Glomerular visceral epithelial cell (primary cell): Measurements from ENCODE around the gene FCHSD2.
"Not testable (repeated sequence)": the region's sequence is repeated elsewhere in the genome, so short reads cannot be mapped to it uniquely, and the experiment has no call there.

ENCODE experiments used
- DNase-seq: peaks from one replicate; pipeline ENCODE4 v3.0.0-alpha.2; 2016; ENCODE audit errors: extremely low spot score

Gene FCHSD2

DNA sequence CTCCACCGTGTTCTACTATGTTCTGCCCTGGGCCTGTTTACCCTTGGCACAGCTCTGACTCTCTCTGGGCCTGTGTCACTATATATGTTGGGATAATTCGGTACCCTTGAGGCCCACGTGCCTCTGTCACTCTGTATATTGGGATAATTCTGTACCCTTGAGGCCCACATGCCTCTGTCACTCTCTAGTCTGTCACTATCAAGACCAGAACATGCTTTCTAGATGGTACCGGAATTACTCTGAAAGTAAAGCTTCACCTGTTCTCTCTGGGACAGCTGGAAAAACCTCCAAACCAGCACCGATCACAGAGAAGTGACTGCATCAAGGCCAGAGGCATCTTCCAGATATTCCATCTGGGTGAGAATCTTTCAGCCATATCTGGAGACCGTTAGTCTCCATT, 9.3 kb upstream of the FCHSD2 start:
- no peak for DNase-seq

DNA sequence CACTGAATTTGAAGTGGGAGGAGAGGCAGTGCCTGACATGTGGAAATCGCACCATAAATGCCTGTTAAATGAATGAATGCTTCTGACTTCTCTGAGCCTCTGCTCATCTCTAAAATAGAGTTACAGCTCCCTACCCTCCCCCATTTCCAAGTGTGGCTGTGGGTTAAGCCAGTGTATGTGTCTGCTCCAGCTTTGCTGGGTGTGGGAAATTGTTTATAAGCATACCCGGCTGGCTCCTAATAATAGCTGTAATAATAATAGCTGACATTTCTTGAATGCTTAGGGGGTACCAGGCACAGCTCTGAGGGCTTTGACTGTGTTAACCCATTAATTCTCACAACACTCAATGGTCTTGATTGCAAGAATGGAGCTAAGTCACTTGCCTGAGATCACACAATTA, 7.0 kb upstream of the FCHSD2 start:
- no peak for DNase-seq

- DNase-seq = peak; percentile 70
Observed at GRCh38 chr11:73147771-73148681, 5.9 kb upstream of the FCHSD2 start.

GRCh38 chr11:73145986-73146575, 4.0 kb upstream of the FCHSD2 start:
- no peak for DNase-seq

DNA sequence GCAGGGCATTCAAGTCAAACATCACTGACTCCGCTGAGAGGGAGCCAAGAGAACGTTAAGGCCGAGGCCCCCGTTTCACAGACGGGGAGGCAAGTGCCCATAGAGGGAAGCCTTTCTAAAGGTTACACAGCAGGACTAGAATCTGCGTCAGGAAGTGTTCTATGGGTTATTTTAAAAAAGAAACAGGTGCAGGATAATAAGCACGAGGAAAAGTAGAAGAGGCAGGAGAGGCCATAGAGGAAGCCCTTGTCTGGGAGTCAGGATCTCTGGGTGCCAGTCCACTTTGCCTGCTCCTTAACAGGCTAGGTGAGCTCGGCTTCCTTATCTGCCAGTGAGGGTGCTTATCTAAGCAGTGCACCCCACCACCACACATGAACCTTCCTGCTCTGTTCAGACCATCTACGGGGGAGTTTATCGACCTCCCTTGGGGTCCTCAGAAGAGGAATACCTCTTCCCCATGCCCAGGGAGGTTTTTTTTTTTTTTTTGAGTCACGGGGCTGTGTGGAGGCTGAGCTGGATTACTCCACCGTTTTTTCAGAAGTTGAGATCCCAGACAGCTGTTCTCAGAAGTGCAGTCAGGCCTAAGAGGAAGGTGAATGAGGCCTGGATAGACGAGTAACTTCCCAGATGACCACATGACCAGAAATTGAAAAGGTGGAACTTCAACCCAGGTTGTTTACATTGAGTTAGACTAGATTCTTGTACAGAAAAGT, 1.2 kb upstream of the FCHSD2 start:
- DNase-seq = peak; percentile 66

- DNase-seq = peak; percentile 74
Observed at GRCh38 chr11:73141309-73142127, 600 bp downstream of the FCHSD2 start.

DNA sequence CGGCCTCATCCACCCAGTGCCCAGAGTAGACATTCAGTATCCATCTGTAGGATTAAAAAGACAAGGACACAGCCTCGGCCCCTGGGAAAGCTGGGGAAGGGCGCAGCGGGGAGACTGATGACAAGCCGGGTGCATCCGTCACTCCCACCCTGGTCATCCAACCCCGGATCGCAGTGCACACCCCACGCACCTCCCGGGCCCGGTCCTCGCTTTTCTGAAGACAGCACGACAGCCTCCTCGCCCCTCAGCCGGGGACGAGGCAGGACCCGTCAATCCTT, 1.1 kb downstream of the FCHSD2 start:
- peak; percentile 11 for DNase-seq

DNA sequence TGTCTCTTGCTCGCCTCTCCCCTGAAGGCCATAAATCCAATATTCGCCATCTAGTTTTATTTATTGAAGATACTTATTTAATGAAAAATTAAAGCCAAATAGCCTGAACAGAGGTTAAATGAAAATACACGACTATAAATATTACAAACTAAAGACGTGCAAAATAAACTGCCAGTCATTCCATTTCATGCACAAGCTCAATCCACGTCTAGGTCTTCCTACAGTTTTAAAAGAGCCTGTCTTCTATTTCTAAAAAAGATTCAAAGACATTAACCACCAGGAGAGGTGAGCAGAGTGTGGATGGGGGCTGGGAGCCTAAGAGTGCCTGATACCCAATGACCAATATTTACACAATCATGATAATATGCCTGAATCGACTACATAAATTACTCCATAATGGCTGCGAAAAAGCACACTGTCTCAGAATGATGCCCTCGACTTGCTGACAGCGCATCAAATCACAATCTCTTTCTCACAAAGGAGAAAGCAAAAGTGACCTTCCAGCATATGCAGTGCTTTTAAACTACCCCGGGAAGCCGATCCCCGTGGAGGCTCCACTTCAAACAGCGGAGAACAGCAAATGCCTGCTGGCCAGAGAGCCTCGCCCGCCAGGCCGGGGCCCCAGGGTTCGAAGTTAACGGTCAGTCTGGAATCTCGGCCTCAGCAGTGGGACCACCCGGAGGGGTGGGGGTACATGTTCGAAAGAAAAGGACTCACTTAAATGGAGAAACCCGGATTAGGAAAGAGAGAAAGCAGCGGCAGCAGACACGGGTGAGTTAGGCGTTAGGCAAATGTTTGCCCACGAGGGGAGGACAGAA, 1.7 kb downstream of the FCHSD2 start:
- DNase-seq = peak; percentile 34

DNA sequence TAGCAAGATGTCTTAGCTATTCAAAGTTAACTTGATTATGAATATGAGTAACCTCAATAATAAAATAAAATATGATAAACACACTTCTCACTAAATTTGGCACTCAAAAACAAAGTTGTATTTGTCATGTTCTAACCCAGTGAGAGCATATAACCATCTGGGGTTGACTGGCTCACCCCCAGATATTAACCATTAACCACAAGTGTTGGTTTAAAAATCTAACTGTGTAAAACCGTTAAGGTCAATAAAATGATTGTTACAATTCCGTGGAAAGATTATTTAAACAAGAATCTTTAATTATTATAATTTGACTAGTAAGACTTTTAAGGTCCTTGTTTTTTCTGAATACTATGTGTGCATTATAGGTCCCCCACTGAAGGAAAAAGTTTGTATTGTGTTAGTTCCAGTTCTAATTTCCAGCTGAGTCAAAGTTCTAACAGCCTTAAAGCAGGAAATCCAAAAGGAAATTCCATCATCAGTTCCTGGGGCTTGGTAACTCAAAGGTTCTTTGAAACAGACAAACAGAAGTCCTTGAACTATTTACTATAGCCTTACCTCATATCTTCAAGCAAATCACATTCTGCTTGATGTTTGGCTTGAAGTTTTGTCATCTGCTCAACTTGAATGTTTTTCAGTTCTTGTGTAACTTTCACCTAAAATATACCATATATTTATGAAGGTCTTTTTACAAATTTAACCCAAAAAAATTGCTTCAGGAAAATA, 2.5 kb downstream of the FCHSD2 start:
- DNase-seq = peak; percentile 35

DNA sequence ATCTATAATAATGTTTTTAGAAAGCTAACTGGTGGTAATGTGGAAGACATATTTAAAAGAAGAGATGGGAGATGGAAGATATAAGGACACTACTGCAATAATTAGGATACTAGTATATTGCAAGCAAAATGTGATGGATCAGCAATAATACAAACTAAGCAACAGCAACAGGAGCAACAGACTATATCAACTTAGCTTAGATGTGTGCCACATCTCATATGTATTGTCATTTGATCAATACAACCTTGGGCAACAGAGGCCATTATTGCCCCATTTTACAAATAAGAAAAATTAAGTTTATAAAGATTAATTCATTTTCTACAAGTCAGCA, 4.2 kb downstream of the FCHSD2 start:
- DNase-seq = no peak

DNA sequence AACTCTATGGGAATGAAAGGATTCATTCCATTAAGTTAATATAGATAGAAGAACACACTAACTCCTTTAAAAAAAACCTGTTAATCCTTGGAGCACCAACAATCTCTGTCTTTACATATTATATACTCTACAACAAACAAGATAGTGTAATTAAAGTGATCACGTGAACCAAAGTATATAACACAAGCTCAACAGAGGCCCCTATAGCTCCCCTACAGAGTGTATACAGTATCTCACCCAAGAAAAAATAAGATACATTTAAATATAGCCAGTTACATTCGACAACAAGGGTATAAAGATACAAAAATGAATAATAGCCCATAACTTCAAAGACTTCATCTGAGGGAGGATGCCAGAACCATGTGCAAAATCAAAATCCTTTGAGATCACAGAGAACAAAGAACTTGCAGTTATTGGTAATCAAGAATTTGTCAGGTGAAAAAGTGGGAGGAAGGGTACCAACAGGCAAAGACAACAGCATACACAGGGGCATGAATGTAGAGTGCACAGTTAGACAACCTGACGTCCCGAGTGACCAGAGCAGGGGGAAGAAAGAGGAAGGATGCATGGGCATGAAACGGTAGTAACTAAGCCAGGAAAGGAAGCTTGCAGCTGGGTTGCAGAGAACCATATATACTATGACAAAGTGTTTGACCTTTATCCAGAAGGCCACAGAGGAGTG, 4.7 kb downstream of the FCHSD2 start:
- DNase-seq = no peak

- not testable (repeated sequence) for DNase-seq
Observed at GRCh38 chr11:73136722-73137121, 5.4 kb downstream of the FCHSD2 start.

GRCh38 chr11:73135346-73136284, 6.5 kb downstream of the FCHSD2 start:
- no peak for DNase-seq

- not testable (repeated sequence) for DNase-seq
Observed at GRCh38 chr11:73132349-73132748, 9.8 kb downstream of the FCHSD2 start.

DNA sequence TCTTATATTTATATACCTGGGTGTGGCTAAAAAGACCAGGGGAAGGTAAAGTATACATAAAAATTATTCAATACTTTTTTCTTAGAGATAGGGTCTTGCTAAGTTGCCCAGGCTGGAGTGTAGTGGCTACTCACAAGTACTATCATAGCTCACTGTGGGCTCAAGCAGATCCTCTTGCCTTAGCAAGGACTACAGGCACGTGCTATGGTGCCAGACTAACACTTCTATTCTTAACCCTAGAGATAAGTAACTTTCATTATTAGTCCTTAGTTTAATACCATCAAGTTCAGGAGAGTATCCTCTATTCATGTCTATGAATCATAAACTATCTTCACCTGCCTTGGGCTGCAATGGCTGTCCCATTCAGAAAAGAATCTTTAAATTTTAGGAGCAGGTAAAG, 11.9 kb downstream of the FCHSD2 start:
- DNase-seq = no peak

DNA sequence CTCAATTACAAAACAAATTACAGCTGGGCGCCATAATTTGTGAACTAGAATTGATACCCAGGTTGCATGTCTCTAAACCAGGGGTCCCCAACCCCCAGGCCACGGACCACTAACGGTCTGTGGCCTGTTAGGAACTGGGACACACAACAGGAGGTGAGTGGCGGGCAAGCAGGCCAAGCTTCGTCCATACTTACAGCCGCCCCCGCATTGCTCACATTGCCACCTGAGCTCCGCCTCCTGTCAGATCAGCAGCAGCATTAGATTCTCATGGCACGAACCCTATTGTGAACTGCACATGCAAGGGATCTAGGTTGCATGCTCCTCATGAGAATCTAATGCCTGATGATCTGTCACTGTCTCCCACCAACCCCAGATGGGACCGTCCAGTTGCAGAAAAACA, 12.9 kb downstream of the FCHSD2 start:
- no peak for DNase-seq

DNA sequence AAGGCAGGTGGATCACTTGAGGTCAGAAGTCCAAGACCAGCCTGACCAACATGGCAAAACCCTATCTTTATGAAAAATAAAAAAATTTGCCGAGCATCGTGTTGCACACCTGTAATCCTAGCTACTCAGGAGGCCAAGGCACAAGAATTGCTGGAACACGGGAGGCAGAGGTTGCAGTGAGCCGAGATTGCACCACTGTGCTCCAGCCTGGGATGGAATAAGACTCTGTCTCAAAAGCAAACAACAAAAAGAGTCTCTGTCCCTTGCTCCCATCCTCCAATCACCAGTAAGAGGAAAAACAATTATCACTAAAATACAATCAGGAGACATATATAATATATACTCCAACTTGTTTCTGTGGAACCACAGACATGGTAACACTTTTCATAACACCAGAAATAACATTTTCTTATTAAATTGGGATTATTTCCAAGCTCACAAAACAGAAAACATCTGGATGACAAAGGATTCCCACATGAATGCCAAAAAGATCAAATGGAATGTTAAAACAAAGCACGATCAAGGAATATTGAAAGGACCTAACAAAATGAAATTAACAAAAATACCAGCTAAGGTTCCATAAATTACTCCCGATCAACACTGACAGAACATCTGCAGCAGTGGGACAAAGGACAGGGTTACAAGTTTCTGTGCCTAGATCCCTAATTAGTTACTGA, 15.2 kb downstream of the FCHSD2 start:
- DNase-seq = no peak

GRCh38 chr11:73124800-73125199, 17.3 kb downstream of the FCHSD2 start:
- DNase-seq = no peak
